ENCODE measurements around the gene CYSTM1. TPM values are rescaled to one million over a fixed set of nuclear protein-coding genes. Genes with fewer than 3 reads are reported as not detected.

CYSTM1 gene
- total and polyA plus RNA-seq, 2 donors (not counting 3 experiments of a cell fraction or from before 2014, with no cell fraction given): 28.9 to 41.5 TPM

DNA sequence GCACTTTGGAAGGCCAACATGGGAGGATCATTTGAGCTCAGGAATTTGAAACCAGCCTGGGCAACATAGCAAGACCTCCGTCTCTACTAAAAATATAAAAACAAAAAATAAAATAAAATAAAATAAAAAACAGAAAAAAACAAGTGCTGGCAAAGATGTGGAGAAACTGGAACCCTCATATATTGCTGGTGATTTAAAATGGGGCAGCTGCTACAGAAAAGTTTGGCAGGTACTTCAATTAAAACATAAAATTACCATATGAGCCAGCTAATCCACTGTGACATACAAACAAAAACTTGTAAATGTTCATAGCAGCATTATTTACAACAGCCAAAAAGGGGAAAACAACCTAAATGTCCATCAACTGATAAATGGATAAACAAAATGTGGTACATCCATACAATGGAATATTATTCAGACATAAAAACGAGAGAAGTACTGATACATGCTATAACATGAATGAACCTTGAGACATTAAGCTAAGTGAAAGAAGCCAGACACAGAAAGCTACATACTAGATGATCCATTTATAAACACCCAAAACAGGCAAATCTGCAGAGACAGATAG is 85.2 kb downstream of the CYSTM1 start:
- Histone ChIP-seq H3K27me3 (ENCODE audit: control insufficient read depth in 2 of 2, insufficient read depth in 2 of 2, low read length in 2 of 2) (no peaks in the 10 kb centered on the region), H3K4me3 (replicated peaks in 1 of 3; ENCODE audit: insufficient read depth in 1 of 3, low read depth in 1 of 3, low read length in 3 of 3) (no peak overlapping the region), H3K36me3 (ENCODE audit: control insufficient read depth in 2 of 2, extremely low read depth in 1 of 2, insufficient read depth in 2 of 2, low read length in 2 of 2) (peaks cover 0 to 8% of the 10 kb centered on the region in 2 experiments), H3K79me2 (ENCODE audit: control insufficient read depth, insufficient read depth, low read length) (peaks cover 47% of the 10 kb centered on the region), H3K27ac (ENCODE audit: insufficient read depth, low read depth, low read length) (peak overlapping the region; percentile 84), H3K9me3 (replicated peaks; ENCODE audit: control insufficient read depth, insufficient read depth, low read length) (no peaks in the 10 kb centered on the region), H3K9me1 (replicated peaks; ENCODE audit: control insufficient read depth, extremely low read depth, insufficient read depth, low read length) (no peaks in the 10 kb centered on the region), H3K4me1 (ENCODE audit: control insufficient read depth, extremely low read depth, insufficient read depth, low read length) (peaks cover 25% of the 10 kb centered on the region), H4K20me1 (replicated peaks; ENCODE audit: control insufficient read depth, extremely low read depth, insufficient read depth, low read length) (no peaks in the 10 kb centered on the region), H3K9ac (replicated peaks; ENCODE audit: extremely low read depth, insufficient read depth, low read length) (no peak overlapping the region), H2AFZ (ENCODE audit: low read depth, low read length) (no peak overlapping the region), H3K4me2 (ENCODE audit: insufficient read depth, low read length) (no peak overlapping the region)
- BruUV-seq (replicated peaks): no TSS peak
- no peak for DNase-seq (ENCODE audit: low read depth, low spot score)
- TF ChIP-seq JUN (IDR thresholded peaks at IDR 0.05; ENCODE audit: borderline replicate concordance, insufficient read depth, insufficient read length, low read depth) (no peak), GATA2 (IDR thresholded peaks at IDR 0.05; ENCODE audit: insufficient read depth, insufficient read length, low read depth, low read length) (no peak), FOS (IDR thresholded peaks at IDR 0.05; ENCODE audit: borderline replicate concordance, insufficient read depth, low read length) (no peak), POLR2AphosphoS5 (IDR thresholded peaks at IDR 0.05; ENCODE audit: insufficient read depth, low read depth, low read length) (no peak), MYC (IDR thresholded peaks at IDR 0.05; ENCODE audit: low read depth, low read length) (no peak)
- TF ChIP-seq, protein P1, sequence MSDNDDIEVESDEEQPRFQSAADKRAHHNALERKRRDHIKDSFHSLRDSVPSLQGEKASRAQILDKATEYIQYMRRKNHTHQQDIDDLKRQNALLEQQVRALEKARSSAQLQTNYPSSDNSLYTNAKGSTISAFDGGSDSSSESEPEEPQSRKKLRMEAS (IDR thresholded peaks at IDR 0.05; ENCODE audit: insufficient read depth, insufficient read length): no peak
- ChIA-PET CTCF (interaction anchor here (1.0 to 6.1 kb wide), 9 partner anchors 8 to 99 kb away, joined by 3 to 64 read pairs (median 7); partner anchors contain the start of gene HBEGF), POLR2A (interaction anchor here (2.4 kb wide), 1 partner anchor 86 kb away, joined by 18 read pairs; the partner anchor contains the start of gene HBEGF)
- intact Hi-C loops (cut with micrococcal nuclease): no loop called here
- FAIRE-seq: no peak
- dilution Hi-C loops (cut with MboI; ENCODE audit: extremely low pct_ligation_motif_present, low sequenced_read_pairs): no loop called here
